Coronary artery (tissue), 2 donors: ENCODE measurements around the gene MYO7B.

Experiments used
- DNase-seq: peaks from one replicate; pipeline ENCODE4 v3.0.0-alpha.2; 2017; ENCODE audit warnings: low spot score
- H3K27ac ChIP-seq, 2 donors: fragments of 200-600 bp; sonication (generic); one replicate each; pipeline ENCODE4 v1.5.1; 2016 to 2019
- H3K4me3 ChIP-seq: fragments of 200-600 bp; sonication (generic); 2 replicates; pipeline ENCODE4 v1.5.1; 2016; ENCODE audit warnings: mild to moderate bottlenecking, moderate library complexity
- TF ChIP-seq, protein P1 (sequence below): fragments of 200-600 bp; sonication (generic); IDR thresholded peaks from one replicate; pipeline ENCODE4 v1.5.1; 2019; ENCODE audit warnings: antibody characterized with exemption

Gene MYO7B

DNA sequence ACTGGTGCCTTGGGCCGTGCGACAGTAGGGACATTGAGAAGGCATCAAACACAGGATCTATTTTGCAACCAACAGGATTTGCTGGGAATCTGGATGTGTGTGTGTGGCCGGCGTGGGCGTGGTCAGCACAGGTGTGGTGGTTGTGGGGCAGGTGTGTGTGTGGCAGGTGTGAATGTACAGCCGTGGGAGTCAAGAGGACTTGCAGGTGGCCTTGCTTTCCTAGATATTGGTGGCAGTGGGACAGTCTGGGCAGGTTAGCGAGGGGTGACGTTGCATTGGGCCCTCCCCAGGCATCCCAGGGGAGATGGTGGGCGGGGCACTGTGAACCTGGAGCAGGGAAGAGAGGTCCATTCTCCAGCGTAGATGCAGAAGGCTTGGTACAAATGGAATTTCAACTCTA, 143.0 kb downstream of the MYO7B start:
- peak; percentile 52 for DNase-seq
- no peak overlapping the region for H3K27ac ChIP-seq
- no peak overlapping the region for H3K4me3 ChIP-seq
- TF ChIP-seq, protein P1, sequence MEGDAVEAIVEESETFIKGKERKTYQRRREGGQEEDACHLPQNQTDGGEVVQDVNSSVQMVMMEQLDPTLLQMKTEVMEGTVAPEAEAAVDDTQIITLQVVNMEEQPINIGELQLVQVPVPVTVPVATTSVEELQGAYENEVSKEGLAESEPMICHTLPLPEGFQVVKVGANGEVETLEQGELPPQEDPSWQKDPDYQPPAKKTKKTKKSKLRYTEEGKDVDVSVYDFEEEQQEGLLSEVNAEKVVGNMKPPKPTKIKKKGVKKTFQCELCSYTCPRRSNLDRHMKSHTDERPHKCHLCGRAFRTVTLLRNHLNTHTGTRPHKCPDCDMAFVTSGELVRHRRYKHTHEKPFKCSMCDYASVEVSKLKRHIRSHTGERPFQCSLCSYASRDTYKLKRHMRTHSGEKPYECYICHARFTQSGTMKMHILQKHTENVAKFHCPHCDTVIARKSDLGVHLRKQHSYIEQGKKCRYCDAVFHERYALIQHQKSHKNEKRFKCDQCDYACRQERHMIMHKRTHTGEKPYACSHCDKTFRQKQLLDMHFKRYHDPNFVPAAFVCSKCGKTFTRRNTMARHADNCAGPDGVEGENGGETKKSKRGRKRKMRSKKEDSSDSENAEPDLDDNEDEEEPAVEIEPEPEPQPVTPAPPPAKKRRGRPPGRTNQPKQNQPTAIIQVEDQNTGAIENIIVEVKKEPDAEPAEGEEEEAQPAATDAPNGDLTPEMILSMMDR = no peak

DNA sequence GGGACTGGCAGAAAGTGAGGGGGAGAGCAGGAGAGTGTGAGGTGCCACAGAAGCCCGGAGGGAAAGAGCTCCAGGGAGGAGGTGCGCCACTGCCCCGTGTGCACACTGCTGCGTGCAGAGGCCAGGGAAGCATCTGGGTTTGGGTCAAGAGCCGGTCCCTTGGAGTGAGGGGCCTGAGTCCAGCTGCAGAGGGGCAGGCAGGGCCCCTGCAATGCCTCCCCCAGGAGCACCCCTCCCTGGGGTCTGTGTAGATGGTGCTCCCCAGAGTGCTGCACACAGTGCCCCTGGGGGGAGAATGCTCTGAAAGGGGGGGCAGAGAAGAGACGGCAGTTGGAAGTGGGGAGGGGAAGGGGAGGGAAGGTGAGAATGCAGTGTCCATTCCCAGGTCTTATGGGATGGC, 143.5 kb downstream of the MYO7B start:
- H3K4me3 ChIP-seq = no peak overlapping the region
- no peak overlapping the region for H3K27ac ChIP-seq
- TF ChIP-seq, protein P1 = no peak
- peak; percentile 59 for DNase-seq

DNA sequence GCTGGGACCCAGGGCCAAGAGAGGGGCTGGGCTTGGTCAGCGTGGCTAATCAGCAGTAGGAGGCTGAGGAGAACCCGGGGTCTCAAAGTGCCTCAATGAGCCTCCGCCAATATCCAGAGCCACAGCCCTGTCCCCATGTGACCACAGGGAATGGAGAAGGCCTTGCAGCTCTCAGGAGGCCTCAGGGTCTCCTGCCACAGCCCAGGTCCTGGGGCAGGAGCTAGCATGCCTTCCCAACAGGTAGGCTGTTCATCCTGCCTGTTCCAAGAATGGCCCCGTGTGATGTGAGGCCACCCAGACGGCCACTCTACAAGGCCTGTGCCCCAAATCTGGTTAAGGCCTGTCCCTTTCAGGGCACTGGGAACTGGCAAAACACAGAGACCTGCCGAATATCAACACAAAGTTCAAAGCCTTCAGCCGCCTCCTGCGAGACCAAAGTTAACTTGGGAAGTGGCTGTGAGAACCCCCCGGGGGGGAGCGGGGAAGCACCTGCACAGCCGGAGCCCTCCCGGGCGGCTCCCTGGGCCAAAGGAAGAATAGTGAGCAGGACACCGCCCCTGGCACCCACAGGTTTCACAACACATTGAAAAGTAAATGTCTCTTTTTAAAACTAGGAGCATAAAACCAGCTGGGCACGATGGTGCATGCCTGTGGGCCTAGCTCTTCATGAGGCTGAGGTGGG, 144.3 kb downstream of the MYO7B start:
- TF ChIP-seq, protein P1 = no peak
- no peak overlapping the region for H3K27ac ChIP-seq
- peak; percentile 43 for DNase-seq
- H3K4me3 ChIP-seq = no peak overlapping the region

DNA sequence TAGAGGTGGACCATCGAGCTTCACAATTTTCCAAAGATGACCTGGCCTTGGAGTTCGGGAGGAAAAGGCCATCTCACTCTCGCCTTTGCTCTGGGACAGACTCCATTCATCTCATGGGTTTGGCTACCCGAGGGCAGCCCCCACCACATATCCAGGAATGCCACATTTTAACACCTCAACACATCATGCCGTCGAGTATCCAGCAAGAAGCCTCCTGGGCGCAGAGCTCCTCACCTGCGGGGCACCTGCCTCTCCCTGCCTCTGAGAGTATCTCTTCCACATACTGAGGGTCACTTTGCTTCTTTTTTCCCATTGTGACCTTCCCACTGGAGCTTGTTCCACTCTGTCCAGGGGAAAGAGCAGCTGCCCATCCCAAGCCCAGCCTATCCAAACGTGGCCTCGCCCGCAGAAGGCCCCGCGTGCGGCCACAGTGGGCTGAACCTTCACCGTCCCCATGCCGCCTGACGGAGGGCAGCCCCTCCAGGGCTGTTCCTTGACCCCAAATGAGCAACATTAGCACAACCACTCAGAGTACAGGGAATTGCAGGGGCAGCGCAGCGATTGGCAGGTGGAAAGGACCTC, 145.3 kb downstream of the MYO7B start:
- H3K4me3 ChIP-seq = peak overlapping the region; percentile 64
- TF ChIP-seq, protein P1 = no peak
- DNase-seq = no peak
- peak overlapping the region; percentile 24 to 70 for H3K27ac ChIP-seq

DNA sequence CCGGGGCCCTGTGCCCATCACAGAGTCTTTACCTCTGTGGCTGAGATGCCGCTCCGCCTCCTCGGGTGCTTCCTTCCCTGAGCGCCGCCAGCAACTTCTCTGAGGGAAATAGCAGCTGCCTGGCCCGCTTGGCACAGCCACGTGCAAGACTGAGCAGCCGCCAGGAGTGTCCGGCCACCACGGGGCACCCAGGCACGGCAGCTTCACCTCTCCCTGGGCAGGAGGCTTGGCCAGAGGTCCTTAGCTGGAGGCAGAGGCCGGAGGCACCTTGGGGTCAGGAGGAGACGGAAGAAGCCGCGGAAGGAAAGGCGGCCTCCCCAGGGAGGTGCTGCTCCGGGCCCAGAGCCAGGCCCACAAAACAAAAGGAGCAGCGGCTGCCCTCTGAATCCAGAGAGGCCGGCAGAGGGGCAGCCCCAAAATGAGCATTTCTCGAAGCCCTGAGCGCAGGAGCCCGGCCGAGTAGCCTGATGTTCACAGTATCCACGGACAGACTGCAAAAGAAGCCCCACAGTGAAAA, 145.9 kb downstream of the MYO7B start:
- H3K4me3 ChIP-seq = peak overlapping the region; percentile 64
- DNase-seq = peak; percentile 74

DNA sequence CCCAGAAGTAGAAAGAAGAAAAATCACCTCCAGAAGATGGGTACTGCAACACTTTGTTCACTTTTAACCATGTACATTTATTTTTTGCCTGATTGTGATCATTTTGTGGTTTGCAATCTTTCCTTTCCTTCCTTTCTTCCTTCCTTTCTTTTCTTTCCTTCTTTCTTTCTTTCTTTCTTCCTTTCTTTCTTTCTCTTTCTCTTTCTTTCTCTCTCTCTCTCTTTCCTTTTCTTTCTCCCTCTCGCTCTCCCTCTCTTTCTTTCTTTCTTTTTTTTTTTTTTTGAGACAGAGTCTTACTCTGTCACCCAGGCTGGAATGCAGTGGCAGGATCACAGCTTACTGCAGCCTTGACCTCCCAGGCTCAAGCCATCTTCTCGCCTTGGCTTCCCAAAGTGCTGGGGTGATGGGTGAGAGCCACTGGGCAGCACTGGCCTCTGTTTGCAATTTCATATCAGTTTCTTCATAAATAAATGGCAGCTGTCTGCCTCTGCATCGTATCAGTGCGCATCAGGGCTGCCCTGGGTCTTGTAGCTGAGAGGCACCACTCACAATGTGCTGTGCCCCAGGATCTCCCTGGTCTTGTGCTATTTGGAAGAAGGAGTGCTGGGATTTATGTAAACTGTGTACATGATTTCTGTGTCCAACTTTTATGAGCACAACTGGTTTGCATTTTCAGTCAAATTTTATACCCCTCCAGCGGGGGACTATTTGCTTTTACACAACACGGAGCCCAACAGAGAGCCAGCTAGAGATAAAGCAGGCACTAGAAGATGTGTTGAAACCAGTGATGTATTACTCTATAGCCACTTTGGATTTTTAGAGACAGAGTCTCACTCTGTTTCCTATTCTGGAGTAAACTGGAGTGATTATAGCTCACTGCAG, 146.7 kb downstream of the MYO7B start:
- peak; percentile 62 for DNase-seq
- Histone ChIP-seq H3K27ac (peak overlapping the region; percentile 24 to 70), H3K4me3 (no peak overlapping the region)

More for the DNA sequence above, 145.9 kb downstream of the MYO7B start:
- H3K27ac ChIP-seq = peak overlapping the region; percentile 24 to 70
- TF ChIP-seq, protein P1 = no peak

More for the DNA sequence above, 146.7 kb downstream of the MYO7B start:
- TF ChIP-seq, protein P1 = no peak
